ENCODE results near the gene LIFR.

DNA sequence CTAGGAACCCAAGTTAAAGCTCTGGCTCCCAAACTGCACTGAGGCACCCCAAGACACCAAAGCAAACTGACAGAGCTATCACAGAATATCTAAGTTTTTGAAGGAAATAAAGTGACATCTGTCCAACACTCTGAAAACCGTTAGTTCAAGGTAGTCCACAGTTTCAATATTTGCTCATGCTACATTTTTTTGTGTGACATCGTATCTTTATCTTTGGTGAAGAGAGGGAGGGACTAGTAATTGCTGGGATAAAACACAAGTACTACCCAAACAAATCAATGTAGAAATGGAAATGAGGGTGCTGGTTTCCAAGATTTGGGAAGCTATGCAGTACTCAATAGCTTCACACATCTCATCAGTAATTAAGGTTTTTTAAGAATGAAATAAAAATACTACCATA lies 20.6 kb downstream of the LIFR start:
- TF ChIP-seq, protein P1, sequence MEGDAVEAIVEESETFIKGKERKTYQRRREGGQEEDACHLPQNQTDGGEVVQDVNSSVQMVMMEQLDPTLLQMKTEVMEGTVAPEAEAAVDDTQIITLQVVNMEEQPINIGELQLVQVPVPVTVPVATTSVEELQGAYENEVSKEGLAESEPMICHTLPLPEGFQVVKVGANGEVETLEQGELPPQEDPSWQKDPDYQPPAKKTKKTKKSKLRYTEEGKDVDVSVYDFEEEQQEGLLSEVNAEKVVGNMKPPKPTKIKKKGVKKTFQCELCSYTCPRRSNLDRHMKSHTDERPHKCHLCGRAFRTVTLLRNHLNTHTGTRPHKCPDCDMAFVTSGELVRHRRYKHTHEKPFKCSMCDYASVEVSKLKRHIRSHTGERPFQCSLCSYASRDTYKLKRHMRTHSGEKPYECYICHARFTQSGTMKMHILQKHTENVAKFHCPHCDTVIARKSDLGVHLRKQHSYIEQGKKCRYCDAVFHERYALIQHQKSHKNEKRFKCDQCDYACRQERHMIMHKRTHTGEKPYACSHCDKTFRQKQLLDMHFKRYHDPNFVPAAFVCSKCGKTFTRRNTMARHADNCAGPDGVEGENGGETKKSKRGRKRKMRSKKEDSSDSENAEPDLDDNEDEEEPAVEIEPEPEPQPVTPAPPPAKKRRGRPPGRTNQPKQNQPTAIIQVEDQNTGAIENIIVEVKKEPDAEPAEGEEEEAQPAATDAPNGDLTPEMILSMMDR (IDR thresholded peaks at IDR 0.05 in 8 of 11, conservative IDR thresholded peaks at IDR 0.05 in 3 of 11), result no peak
- TF ChIP-seq POLR2AphosphoS5 (IDR thresholded peaks at IDR 0.05), result no peak
- TF ChIP-seq POLR2A (IDR thresholded peaks at IDR 0.05), result no peak
